NB4 (cell line): Measurements from ENCODE around the gene RUFY4.

Source experiments
- CTCF ChIP-seq: IDR thresholded peaks from one replicate; pipeline ENCODE4 v1.5.1; 2012; ENCODE audit warnings: low read depth, low read length
- MAX ChIP-seq: IDR thresholded peaks from 2 replicates; pipeline ENCODE4 v1.6.1; 2011; ENCODE audit warnings: low read depth, low read length

- TF ChIP-seq CTCF = no peak
- TF ChIP-seq MAX = no peak
Observed at GRCh38 chr2:218026244-218026643, 42.8 kb upstream of the RUFY4 start.
